Stimulated activated CD4-positive, alpha-beta T cell treated with anti-CD3 and anti-CD28 coated beads, Interleukin-2, amount 100 ng/mL, for 48 hours (primary cell): Measurements from ENCODE around the gene APBB1.

Source experiments
- DNase-seq, 2 donors: peaks; one replicate each; pipeline ENCODE4 v3.0.0-alpha.2; 2020

Gene APBB1

GRCh38 chr11:6389905-6390717 lies 28.8 kb downstream of the APBB1 start, which contains the start of gene SMPD1:
TSS of gene SMPD1 (plus strand) at chr11:6390474. CDS start at chr11:6390599, 125 bp downstream.
- DNase-seq = peak; percentile 87 to 93

DNA sequence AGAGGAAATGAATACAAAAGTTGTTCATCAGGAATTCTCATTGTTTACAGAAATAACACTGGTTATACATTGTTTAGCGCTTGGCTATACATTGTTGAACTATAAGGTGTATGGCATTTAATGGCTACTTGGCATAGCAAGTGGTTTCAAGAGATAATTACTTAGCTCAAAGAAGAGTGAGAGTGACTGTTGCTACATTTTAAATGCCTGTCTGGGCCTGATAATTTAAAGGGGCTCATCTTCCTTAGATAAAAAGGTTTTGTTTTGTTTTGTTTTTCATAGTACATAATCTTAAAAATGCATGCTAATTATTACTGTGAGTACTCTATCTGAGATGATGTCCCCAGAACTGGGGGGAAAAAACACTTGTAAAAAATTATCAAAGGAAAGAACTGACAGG lies 30.1 kb downstream of the APBB1 start:
- DNase-seq = no peak

GRCh38 chr11:6387811-6388599 lies 30.9 kb downstream of the APBB1 start:
- no peak for DNase-seq

DNA sequence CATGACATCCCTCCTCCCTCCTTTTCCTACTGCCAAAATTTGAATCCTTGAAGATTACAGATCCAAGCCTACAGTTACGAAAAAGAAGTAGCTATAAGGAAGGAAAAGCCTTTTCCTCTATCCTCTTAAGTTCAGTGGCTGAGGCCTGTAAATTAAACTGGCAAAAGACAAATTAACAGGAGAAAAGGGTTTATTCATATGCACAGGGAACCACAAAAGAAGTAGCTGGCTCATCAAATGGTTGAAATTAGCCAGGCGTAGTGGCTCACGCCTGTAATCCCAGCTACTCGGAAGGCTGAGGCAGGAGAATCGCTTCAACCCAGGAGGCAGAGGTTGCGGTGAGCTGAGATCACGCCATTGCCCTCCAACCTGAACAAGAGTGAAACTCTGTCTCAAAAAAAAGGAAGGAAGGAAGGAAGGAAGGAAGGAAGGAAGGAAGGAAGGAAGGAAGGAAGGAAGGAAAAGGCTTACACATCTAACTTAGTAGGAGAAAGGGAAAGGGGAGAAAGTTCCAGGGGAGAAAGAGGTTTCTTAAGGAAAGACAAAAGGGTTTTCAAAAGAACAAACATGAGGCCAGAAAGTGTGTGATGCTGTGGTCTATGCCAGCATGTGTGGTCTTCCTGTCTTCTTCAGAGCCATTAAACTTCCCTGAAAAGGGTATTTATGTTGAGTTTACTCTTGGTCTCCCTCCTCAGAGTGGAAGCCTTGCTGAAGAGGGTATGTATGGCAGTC lies 33.7 kb downstream of the APBB1 start:
- no peak for DNase-seq

GRCh38 chr11:6378640-6378989 lies 40.3 kb downstream of the APBB1 start:
- no peak for DNase-seq

- DNase-seq = no peak
Observed at GRCh38 chr11:6377902-6378639, 40.8 kb downstream of the APBB1 start.

- no peak for DNase-seq
Observed at GRCh38 chr11:6371825-6372224, 47.1 kb downstream of the APBB1 start.

DNA sequence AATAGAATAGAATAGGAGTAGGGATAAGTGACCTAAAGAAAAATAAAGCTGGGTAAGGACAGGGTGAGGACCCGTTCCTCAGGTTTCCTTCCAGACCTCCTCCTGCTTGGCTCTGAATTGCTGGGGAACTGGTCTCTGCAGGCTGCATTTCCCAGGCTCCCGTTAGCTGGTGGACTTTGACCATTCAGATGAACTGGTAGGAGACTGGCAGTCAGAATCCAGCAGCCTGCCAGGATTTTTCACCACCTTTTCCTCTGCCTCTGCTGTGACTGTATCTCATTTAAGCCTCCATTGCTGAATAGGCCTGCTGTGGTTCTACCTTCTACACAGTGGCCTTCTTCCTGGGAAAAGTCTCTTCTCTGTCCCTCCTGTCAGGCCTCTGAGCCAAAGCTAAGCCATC lies 53.2 kb downstream of the APBB1 start:
- DNase-seq = no peak

GRCh38 chr11:6362873-6363678 lies 55.8 kb downstream of the APBB1 start:
- peak; percentile 66 to 74 for DNase-seq

DNA sequence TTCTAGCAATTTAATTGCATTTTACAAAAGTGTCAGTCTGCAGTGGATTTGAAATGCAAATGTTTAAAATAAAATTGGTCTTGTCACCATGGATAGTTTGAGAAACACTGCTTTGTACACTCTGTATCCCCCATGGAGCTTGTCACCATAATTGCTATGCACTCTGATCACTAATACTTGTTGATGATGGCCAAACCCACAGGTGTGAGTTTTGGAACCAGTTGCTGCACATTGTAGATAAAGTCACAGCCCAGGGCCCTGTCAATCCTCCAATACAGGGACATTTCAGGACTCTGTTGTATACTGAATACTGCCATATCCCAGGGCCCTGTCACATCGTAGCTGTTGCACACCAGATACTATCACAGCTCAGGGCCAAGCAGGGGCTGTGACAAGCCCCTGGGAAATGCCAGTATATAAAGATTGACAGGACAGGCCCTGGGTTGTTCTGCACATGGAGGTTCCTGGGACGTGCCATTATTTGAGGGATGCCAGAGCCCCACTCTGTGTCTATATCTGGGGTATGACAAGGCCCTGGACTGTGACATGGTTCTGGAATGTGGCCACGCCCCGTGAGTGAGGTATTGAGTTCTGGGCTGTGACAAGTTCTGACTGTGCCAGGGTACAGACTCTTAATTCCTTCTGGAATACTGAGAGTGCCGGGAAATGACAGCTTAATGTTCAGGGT lies 56.6 kb downstream of the APBB1 start:
- DNase-seq = no peak

GRCh38 chr11:6360183-6360582 lies 58.7 kb downstream of the APBB1 start:
- no peak for DNase-seq

GRCh38 chr11:6357222-6357621 lies 61.7 kb downstream of the APBB1 start:
- DNase-seq = peak; percentile 41 to 50

DNA sequence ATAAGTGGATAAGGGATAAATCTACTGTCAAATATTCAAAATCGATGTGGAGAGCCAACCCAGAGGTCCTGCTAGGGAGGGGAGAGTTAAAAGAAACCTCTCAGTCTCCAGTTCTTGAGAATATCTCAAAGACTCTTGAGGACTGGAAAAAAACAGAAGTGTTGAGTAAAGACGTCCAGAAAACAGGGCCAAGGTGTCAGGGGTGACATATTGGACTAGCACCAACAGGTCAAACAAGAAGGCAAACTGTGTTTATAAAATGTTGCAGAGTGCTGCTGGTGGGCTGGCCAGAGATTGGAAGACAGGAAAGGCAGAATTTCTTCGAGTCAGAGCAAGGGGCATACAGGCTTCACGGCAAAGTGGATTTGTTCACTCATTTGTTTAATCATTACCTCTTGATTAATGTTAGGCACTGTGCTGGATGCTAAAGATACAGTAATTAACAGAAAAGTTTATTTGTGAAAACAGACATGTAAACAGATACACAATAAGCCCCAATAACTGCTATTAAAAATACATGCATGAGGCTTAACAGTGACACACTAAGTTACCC lies 62.3 kb downstream of the APBB1 start:
- no peak for DNase-seq

DNA sequence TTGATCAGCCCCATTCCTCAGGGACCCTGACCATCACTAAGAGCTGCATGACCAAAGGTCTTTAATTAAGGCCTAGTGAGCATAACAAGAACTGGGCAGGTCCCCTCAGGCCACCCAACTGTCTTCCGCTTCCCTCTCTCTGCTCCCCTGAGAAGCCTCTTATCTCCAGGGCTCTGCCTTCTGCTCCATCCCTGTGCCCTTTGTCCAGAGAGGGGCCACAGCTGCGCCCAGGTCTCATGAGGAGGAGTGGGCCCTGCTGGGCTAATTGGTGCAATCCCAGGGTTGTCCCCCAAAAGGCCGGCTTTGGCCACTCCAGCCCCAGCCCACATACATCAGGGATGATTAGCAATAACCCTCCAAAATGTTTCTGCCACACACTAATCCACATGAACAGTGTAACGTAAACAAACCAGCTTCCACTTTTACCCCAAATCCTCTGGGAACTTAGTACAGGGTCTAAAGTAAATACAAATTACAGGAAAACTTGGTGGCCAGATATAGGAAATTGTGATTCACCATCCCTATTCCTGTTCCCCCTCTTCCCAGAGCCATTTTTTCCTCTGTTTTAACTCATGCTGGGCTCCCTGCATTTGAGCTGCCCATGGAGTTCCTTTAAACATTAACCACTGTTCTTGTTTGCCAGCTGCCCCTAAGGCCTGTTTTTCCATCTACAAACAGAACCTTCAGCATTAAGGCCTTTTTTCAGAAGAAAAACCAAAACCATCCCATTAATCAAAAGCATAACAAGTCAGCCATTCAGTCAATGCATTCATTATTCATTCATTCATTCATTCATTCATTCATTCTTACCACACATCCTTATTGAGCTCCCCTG lies 64.0 kb downstream of the APBB1 start:
- DNase-seq = no peak

- DNase-seq = peak; percentile 58 to 61
Observed at GRCh38 chr11:6353367-6353987, 65.4 kb downstream of the APBB1 start.

GRCh38 chr11:6351782-6352382 lies 67.0 kb downstream of the APBB1 start:
- DNase-seq = peak in 1 of 2 donors; percentile 16

DNA sequence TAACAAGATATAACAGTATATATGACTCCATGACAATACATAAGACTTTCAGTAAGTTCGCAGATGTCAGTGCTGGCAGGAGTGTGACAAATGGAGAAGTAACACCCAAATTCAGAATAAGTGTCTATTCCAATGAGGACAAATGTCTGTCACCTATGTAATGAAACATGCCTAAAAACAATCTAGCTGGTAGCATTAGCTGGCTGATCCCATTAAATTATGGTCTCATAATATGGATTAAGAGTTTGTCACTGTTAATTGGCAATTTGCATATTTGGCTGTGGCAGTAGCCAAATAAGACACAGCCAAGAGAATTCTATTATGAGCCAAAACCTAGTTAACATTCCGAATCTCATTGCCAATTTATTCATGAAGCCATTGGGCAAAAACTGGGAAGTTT lies 68.4 kb downstream of the APBB1 start:
- no peak for DNase-seq

DNA sequence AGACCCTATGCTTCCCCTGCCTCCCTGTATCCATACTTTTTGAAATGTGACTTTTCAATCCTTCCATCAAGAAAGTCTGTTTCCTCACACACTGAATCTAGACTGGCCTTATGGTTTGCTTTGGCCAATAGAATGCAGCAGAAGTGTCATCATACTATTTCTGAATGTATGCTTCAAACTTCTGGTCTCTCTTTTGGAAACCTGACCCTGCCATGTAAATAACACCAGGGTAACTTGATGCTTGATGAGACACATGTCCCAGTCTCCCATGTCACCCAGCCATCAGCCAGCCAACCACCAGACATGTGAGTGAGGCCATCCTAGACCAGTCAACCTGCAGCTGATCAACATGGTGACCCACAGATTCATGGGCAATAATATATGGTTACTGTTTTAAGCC lies 68.9 kb downstream of the APBB1 start:
- no peak for DNase-seq

DNA sequence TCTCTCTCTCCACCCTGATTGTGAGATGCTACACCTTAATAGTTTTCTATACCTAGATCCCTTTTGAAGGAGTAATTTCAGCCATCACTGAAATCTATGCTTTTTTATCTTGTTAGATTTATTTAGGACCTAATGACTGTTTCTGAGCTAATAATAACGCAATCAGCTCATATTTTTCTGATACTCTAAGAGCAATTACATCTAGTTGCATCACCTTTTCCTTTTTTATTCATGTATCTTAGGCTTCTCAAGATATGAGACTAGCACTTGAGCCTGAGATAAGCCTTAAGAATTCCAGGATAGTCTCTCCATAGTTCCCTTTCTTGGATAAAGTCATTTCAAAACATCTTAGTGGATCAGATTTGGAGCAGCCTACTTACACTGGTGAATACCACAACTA lies 73.5 kb downstream of the APBB1 start:
- no peak for DNase-seq
